Measurements from ENCODE around the gene ITFG1. TPM values are rescaled to one million over a fixed set of nuclear protein-coding genes. Genes with fewer than 3 reads are reported as not detected.
"Not testable (repeated sequence)": the region's sequence is repeated elsewhere in the genome, so short reads cannot be mapped to it uniquely, and the experiment has no call there.

ITFG1 gene
- total RNA-seq, 1 donor from 2014 or later, result 50.3 TPM

DNA sequence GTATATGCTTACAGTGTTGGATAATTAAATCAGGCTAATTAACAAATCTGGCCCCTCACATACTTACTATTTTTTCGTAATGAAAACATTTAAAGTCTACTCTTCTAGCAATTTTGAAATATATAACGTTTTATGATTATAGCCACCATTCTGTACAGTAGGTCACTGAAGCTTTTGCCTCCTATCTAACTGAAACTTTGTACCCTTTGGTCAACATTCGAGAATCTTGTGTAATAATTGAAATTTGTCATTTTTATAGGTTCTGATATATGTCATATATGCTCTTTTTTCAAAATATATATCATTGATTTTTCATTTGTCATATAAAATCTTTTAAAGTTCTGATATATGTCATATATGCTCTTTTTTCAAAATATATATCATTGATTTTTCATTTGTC, 12.9 kb upstream of the ITFG1 start:
- no peak overlapping the region for H3K4me3 ChIP-seq (ENCODE audit: low read depth, low read length)
- DNase-seq (ENCODE audit: low read depth), result no peak
- TF ChIP-seq, protein P1, sequence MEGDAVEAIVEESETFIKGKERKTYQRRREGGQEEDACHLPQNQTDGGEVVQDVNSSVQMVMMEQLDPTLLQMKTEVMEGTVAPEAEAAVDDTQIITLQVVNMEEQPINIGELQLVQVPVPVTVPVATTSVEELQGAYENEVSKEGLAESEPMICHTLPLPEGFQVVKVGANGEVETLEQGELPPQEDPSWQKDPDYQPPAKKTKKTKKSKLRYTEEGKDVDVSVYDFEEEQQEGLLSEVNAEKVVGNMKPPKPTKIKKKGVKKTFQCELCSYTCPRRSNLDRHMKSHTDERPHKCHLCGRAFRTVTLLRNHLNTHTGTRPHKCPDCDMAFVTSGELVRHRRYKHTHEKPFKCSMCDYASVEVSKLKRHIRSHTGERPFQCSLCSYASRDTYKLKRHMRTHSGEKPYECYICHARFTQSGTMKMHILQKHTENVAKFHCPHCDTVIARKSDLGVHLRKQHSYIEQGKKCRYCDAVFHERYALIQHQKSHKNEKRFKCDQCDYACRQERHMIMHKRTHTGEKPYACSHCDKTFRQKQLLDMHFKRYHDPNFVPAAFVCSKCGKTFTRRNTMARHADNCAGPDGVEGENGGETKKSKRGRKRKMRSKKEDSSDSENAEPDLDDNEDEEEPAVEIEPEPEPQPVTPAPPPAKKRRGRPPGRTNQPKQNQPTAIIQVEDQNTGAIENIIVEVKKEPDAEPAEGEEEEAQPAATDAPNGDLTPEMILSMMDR (conservative IDR thresholded peaks at IDR 0.05; ENCODE audit: low read depth, low read length), result no peak

GRCh38 chr16:47473004-47473403, 12.1 kb upstream of the ITFG1 start:
- not testable (repeated sequence) for DNase-seq (ENCODE audit: low read depth)

DNA sequence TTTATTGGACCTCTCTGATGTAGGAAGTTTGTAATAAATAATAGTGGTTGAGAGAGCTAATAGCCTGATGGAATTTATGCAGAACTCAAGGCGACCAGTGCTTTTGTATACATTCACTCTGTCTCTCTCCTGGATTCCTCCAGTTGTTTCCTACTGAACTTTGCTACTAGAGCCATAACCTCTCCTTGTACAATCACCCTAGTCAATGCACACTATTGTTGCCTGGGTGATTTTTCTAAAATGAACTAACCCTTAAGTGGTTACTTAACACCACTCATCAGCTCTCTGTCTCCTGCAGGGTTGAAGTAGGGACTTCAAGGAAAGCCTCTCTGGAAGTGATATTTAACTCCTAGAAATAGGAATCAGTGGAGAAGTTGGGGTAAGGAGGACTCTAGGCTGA, 9.9 kb upstream of the ITFG1 start:
- no peak for DNase-seq (ENCODE audit: low read depth)
- no peak overlapping the region for H3K4me3 ChIP-seq (ENCODE audit: low read depth, low read length)
- TF ChIP-seq, protein P1 (conservative IDR thresholded peaks at IDR 0.05; ENCODE audit: low read depth, low read length), result no peak

More at GRCh38 chr16:47473004-47473403, 12.1 kb upstream of the ITFG1 start:
- H3K4me3 ChIP-seq (ENCODE audit: low read depth, low read length), result not testable (repeated sequence)

DNA sequence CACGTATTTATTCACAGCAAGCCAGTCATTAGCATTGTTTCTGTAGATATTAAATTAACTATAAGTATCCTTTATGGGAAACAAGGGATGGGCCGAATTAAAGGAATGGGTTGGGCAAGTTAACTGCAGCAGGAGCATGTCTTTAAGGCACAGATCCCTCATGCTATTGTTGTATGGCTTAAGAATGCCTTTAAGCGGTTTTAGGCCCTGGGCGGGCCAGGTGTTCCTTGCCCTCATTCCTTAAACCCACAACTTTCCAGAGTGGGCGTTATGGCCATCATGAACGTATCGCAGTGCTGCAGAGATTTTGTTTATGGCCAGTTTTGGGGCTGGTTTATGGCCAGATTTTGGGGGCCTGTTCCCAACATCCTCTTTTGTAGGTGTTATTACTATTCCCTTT, 9.3 kb upstream of the ITFG1 start:
- TF ChIP-seq, protein P1 (conservative IDR thresholded peaks at IDR 0.05; ENCODE audit: low read depth, low read length), result no peak
- H3K4me3 ChIP-seq (ENCODE audit: low read depth, low read length), result no peak overlapping the region
- DNase-seq (ENCODE audit: low read depth), result no peak

GRCh38 chr16:47469227-47469626, 8.4 kb upstream of the ITFG1 start:
- TF ChIP-seq, protein P1 (conservative IDR thresholded peaks at IDR 0.05; ENCODE audit: low read depth, low read length), result no peak
- no peak overlapping the region for H3K4me3 ChIP-seq (ENCODE audit: low read depth, low read length)
- DNase-seq (ENCODE audit: low read depth), result no peak

DNA sequence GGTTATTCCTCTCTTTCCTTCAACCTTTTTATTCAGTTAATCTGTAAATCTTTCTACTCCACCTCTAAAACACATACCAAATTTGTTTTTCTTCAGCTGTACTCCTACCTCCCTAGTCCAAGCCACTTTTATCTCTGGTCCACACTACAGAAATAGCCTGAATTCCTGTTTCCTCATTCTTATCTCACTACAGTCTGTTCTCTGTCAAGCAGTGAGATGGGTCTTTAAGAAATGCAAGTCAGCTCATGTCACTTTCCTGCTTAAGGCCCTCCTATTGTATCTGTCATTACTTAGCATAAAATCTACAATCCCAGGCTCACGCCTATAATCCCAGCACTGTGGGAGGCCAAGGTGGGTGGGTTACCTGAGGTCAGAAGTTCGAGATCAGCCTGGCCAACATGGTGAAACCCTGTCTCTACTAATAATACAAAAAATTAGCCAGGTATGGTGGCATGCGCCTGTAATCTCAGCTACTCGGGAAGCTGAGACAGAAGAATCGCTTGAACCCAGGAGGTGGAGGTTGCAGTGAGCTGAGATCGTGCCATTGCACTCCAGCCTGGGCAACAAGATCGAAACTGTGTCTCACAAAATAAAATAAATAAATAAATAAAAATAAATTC, 7.3 kb upstream of the ITFG1 start:
- not testable (repeated sequence) for DNase-seq (ENCODE audit: low read depth); H3K4me3 ChIP-seq (ENCODE audit: low read depth, low read length)

- no peak overlapping the region for H3K4me3 ChIP-seq (ENCODE audit: low read depth, low read length)
- no peak for DNase-seq (ENCODE audit: low read depth)
- TF ChIP-seq, protein P1 (conservative IDR thresholded peaks at IDR 0.05; ENCODE audit: low read depth, low read length), result no peak
These were observed 6.6 kb upstream of the ITFG1 start for GRCh38 chr16:47467501-47467900.

GRCh38 chr16:47465919-47466630, 5.2 kb upstream of the ITFG1 start:
- no peak overlapping the region for H3K4me3 ChIP-seq (ENCODE audit: low read depth, low read length)
- DNase-seq (ENCODE audit: low read depth), result no peak
- TF ChIP-seq, protein P1 (conservative IDR thresholded peaks at IDR 0.05; ENCODE audit: low read depth, low read length), result no peak

Measured in epithelial cell of proximal tubule (primary cell).